Stimulated activated CD4-positive, alpha-beta T cell treated with anti-CD3 and anti-CD28 coated beads, Interleukin-12 subunit alpha, Interleukin-12 subunit beta, amount 100 ng/mL, for 24 hours (primary cell): Measurements from ENCODE around the gene EXOC3L4.

ENCODE experiments used
- DNase-seq, 2 experiments: peaks; one replicate each; pipeline ENCODE4 v3.0.0-alpha.2; 2020; ENCODE audit warnings: low read depth in 2 of 2

The EXOC3L4 gene

GRCh38 chr14:103091041-103091882, 3.3 kb upstream of the EXOC3L4 start:
- peak; percentile 51 to 71 for DNase-seq

- DNase-seq = no peak
Measured at GRCh38 chr14:103091883-103092222, 2.7 kb upstream of the EXOC3L4 start.

- no peak for DNase-seq
Measured at GRCh38 chr14:103093856-103094405, 594 bp upstream of the EXOC3L4 start.

- DNase-seq = no peak
Measured at GRCh38 chr14:103095210-103095778, 769 bp downstream of the EXOC3L4 start.

- DNase-seq = no peak
Measured at GRCh38 chr14:103096387-103096786, 1.9 kb downstream of the EXOC3L4 start.

- no peak for DNase-seq
Measured at GRCh38 chr14:103097244-103097993, 2.9 kb downstream of the EXOC3L4 start.

GRCh38 chr14:103097994-103098957, 3.8 kb downstream of the EXOC3L4 start:
- DNase-seq = no peak

- no peak for DNase-seq
Measured at GRCh38 chr14:103099081-103099732, 4.7 kb downstream of the EXOC3L4 start.

GRCh38 chr14:103099733-103100280, 5.3 kb downstream of the EXOC3L4 start:
- no peak for DNase-seq

- no peak for DNase-seq
Measured at GRCh38 chr14:103100281-103101121, 6.0 kb downstream of the EXOC3L4 start.

GRCh38 chr14:103101257-103101962, 6.9 kb downstream of the EXOC3L4 start:
- no peak for DNase-seq

- no peak for DNase-seq
Measured at GRCh38 chr14:103101963-103102688, 7.6 kb downstream of the EXOC3L4 start.

- no peak for DNase-seq
Measured at GRCh38 chr14:103102689-103103260, 8.2 kb downstream of the EXOC3L4 start.

GRCh38 chr14:103103461-103104388, 9.2 kb downstream of the EXOC3L4 start:
- no peak for DNase-seq

- DNase-seq = no peak
Measured at GRCh38 chr14:103104389-103104653, 9.8 kb downstream of the EXOC3L4 start.

GRCh38 chr14:103104654-103105452, 10.3 kb downstream of the EXOC3L4 start:
- peak; percentile 43 to 56 for DNase-seq
